Measurements from ENCODE around the gene ANKS1B. TPM values are rescaled to one million over a fixed set of nuclear protein-coding genes. Genes with fewer than 3 reads are reported as not detected.

The ANKS1B gene
- total RNA-seq, 1 experiment from 2014 or later = 0.54 TPM

DNA sequence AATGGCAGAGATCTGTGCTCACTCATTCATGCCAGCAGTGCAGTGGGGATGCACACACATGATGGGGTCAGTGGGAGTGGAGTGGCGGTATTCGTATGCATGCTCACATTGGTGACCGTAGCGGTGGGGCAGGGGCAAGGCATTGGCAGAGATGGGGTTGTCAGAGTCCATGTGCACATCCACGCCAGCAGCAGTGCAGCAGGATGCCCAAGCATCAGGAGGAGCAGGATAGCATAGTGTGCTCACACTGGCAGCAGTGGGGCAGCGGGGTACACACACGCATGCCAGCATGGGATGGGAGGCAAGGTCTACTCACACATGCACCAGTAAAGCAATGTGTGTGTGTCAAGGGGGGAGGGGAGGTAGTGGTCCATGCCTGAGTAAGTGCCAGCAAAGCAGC is 426.6 kb downstream of the ANKS1B start:
- Histone ChIP-seq H3K9me3 (ENCODE audit: control insufficient read depth in 1 of 2, insufficient read depth in 1 of 2, low read depth in 1 of 2, low read length in 2 of 2) (no peaks in the 10 kb centered on the region), H3K4me2 (ENCODE audit: low read length) (no peak overlapping the region), H2AFZ (ENCODE audit: low read depth, low read length, poor library complexity, severe bottlenecking) (no peak overlapping the region), H3K4me3 (replicated peaks in 1 of 2; ENCODE audit: low read depth in 1 of 2, low read length in 2 of 2) (no peak overlapping the region), H3K27ac (ENCODE audit: low read depth, low read length) (no peak overlapping the region), H3K9me2 (ENCODE audit: insufficient read depth) (no peaks in the 10 kb centered on the region), H3K9ac (ENCODE audit: low read length) (no peak overlapping the region), H3K4me1 (ENCODE audit: control insufficient read depth in 1 of 2, insufficient read depth in 2 of 2, low read length in 2 of 2) (no peaks in the 10 kb centered on the region), H3K36me3 (ENCODE audit: control insufficient read depth in 1 of 2, insufficient read depth in 2 of 2, low read length in 2 of 2) (no peaks in the 10 kb centered on the region), H3K79me2 (ENCODE audit: insufficient read depth, low read length) (no peaks in the 10 kb centered on the region), H3K27me3 (ENCODE audit: insufficient read depth, low read length) (peaks cover 5% of the 10 kb centered on the region; the same call in 1 of the 2 replicates), H4K20me1 (ENCODE audit: insufficient read depth) (no peaks in the 10 kb centered on the region)
- BruUV-seq (replicated peaks) = no TSS peak
- CTCF ChIA-PET = no interaction called here
- ATAC-seq (no peak), DNase-seq (ENCODE audit: low read depth, low spot score) (no peak)
- intact Hi-C loops (cut with micrococcal nuclease) = no loop called here
- no peak for TF ChIP-seq EZH2 (IDR thresholded peaks at IDR 0.05)
- TF ChIP-seq, protein P1, sequence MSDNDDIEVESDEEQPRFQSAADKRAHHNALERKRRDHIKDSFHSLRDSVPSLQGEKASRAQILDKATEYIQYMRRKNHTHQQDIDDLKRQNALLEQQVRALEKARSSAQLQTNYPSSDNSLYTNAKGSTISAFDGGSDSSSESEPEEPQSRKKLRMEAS (IDR thresholded peaks at IDR 0.05) = no peak
- TF ChIP-seq RAD21 (IDR thresholded peaks at IDR 0.05; ENCODE audit: low read depth) = no peak
- TF ChIP-seq ELF1 (IDR thresholded peaks at IDR 0.05; ENCODE audit: borderline replicate concordance, low read depth) = no peak
- TF ChIP-seq EGR1 (IDR thresholded peaks at IDR 0.05; ENCODE audit: low read depth) = no peak
- TF ChIP-seq FOSL1 (IDR thresholded peaks at IDR 0.05; ENCODE audit: low read depth) = no peak
- TF ChIP-seq, protein P2, sequence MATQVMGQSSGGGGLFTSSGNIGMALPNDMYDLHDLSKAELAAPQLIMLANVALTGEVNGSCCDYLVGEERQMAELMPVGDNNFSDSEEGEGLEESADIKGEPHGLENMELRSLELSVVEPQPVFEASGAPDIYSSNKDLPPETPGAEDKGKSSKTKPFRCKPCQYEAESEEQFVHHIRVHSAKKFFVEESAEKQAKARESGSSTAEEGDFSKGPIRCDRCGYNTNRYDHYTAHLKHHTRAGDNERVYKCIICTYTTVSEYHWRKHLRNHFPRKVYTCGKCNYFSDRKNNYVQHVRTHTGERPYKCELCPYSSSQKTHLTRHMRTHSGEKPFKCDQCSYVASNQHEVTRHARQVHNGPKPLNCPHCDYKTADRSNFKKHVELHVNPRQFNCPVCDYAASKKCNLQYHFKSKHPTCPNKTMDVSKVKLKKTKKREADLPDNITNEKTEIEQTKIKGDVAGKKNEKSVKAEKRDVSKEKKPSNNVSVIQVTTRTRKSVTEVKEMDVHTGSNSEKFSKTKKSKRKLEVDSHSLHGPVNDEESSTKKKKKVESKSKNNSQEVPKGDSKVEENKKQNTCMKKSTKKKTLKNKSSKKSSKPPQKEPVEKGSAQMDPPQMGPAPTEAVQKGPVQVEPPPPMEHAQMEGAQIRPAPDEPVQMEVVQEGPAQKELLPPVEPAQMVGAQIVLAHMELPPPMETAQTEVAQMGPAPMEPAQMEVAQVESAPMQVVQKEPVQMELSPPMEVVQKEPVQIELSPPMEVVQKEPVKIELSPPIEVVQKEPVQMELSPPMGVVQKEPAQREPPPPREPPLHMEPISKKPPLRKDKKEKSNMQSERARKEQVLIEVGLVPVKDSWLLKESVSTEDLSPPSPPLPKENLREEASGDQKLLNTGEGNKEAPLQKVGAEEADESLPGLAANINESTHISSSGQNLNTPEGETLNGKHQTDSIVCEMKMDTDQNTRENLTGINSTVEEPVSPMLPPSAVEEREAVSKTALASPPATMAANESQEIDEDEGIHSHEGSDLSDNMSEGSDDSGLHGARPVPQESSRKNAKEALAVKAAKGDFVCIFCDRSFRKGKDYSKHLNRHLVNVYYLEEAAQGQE (IDR thresholded peaks at IDR 0.05; ENCODE audit: low read depth) = no peak
- no peak for TF ChIP-seq YY1 (IDR thresholded peaks at IDR 0.05; ENCODE audit: extremely low read depth, insufficient replicate concordance, low read depth, low read length)
- TF ChIP-seq CBX3 (IDR thresholded peaks at IDR 0.05; ENCODE audit: low read depth) = no peak
- TF ChIP-seq SIN3A (IDR thresholded peaks at IDR 0.05; ENCODE audit: low read depth) = no peak
- TF ChIP-seq SRF (IDR thresholded peaks at IDR 0.05; ENCODE audit: low read depth) = no peak
- no peak for TF ChIP-seq JUND (IDR thresholded peaks at IDR 0.05)
- no peak for TF ChIP-seq CEBPB (IDR thresholded peaks at IDR 0.05; ENCODE audit: low read depth)
- TF ChIP-seq, protein P3, sequence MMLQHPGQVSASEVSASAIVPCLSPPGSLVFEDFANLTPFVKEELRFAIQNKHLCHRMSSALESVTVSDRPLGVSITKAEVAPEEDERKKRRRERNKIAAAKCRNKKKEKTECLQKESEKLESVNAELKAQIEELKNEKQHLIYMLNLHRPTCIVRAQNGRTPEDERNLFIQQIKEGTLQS (IDR thresholded peaks at IDR 0.05) = no peak
- no peak for TF ChIP-seq ZNF274 (IDR thresholded peaks at IDR 0.05; ENCODE audit: low read depth, low read length)
- TF ChIP-seq, protein P4, sequence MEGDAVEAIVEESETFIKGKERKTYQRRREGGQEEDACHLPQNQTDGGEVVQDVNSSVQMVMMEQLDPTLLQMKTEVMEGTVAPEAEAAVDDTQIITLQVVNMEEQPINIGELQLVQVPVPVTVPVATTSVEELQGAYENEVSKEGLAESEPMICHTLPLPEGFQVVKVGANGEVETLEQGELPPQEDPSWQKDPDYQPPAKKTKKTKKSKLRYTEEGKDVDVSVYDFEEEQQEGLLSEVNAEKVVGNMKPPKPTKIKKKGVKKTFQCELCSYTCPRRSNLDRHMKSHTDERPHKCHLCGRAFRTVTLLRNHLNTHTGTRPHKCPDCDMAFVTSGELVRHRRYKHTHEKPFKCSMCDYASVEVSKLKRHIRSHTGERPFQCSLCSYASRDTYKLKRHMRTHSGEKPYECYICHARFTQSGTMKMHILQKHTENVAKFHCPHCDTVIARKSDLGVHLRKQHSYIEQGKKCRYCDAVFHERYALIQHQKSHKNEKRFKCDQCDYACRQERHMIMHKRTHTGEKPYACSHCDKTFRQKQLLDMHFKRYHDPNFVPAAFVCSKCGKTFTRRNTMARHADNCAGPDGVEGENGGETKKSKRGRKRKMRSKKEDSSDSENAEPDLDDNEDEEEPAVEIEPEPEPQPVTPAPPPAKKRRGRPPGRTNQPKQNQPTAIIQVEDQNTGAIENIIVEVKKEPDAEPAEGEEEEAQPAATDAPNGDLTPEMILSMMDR (IDR thresholded peaks at IDR 0.05 in 2 of 3, conservative IDR thresholded peaks at IDR 0.05 in 1 of 3; ENCODE audit: borderline replicate concordance in 1 of 3, insufficient read depth in 1 of 3, low read depth in 2 of 3, low read length in 2 of 3) = no peak
- no peak for TF ChIP-seq SP1 (IDR thresholded peaks at IDR 0.05; ENCODE audit: low read depth)
- no peak for TF ChIP-seq POLR2A (IDR thresholded peaks at IDR 0.05; ENCODE audit: borderline replicate concordance, extremely low read depth, insufficient read depth, insufficient read length)
- no peak for TF ChIP-seq POLR2AphosphoS5 (IDR thresholded peaks at IDR 0.05; ENCODE audit: low read depth, low read length)
- RAD21 ChIA-PET (ENCODE audit: low non-redundant PET in 1 of 2, low total read pairs in 2 of 2, uncharacterized antibody in 2 of 2, unreplicated experiment in 2 of 2) = no interaction called here
- POLR2A ChIA-PET = no interaction called here

Measured in HCT116 (cell line).